Mesodermal cell (in vitro differentiated cells): ENCODE measurements around the gene BLMH.

Experiments used
- H3K27ac ChIP-seq: 2 replicates; pipeline ENCODE4 v1.7.0; 2013; ENCODE audit warnings: mild to moderate bottlenecking, low read depth, low read length, moderate library complexity; ENCODE audit not compliant: severe bottlenecking
- H3K36me3 ChIP-seq: 2 replicates; pipeline ENCODE4 v1.7.1; 2013; ENCODE audit warnings: mild to moderate bottlenecking, low read length, moderate library complexity; ENCODE audit not compliant: control insufficient read depth, insufficient read depth
- H3K4me1 ChIP-seq: one replicate; pipeline ENCODE4 v1.7.1; 2013; ENCODE audit warnings: mild to moderate bottlenecking, low read length; ENCODE audit not compliant: insufficient read depth, control insufficient read depth, poor library complexity, severe bottlenecking
- H3K4me3 ChIP-seq: 2 replicates; pipeline ENCODE4 v1.7.0; 2013; ENCODE audit warnings: low read length, control low read depth, mild to moderate bottlenecking; ENCODE audit not compliant: insufficient read depth, poor library complexity, severe bottlenecking; ENCODE audit errors: extremely low read depth
- H3K9me3 ChIP-seq: 2 replicates; pipeline ENCODE4 v1.7.1; 2013; ENCODE audit warnings: mild to moderate bottlenecking, low read length, moderate library complexity; ENCODE audit not compliant: control insufficient read depth
- WGBS, 2 experiments: methylation state at CpG; one replicate each; pipeline ENCODE4 v1.1.5; 2013; ENCODE audit warnings: missing lambda C conversion rate in 2 of 2; ENCODE audit not compliant: insufficient coverage in 2 of 2; 5-methylcytosine and 5-hydroxymethylcytosine counted together

BLMH gene

GRCh38 chr17:30229012-30229411 is 62.7 kb downstream of the BLMH start:
- Histone ChIP-seq H3K4me3 (no peak overlapping the region), H3K36me3 (no peaks in the 10 kb centered on the region), H3K27ac (no peak overlapping the region), H3K4me1 (peaks cover 6% of the 10 kb centered on the region), H3K9me3 (no peaks in the 10 kb centered on the region)
- 86 to 92% methylated on average over 4 to 6 of the region's 7 CpGs for WGBS, 2 experiments

DNA sequence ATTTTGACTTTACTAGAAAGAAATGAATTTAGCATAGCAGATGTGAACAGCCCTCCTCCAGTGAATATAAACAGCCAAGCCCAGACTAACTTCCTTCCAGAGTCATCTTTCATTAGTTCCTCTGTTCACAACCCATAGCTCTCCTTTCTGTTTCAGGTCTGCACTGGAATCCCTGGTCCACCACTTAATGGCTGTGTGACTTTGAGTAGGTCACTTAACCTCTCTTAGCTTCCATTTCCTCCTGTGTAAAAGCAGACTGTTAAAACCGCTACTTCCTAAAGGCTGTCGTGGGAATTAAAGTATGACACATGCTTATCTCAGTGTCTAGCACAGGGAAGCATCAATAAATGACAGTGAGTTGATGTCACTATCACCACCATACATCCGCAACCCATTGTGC is 63.7 kb downstream of the BLMH start:
- Histone ChIP-seq H3K9me3 (no peaks in the 10 kb centered on the region), H3K4me3 (no peak overlapping the region), H3K36me3 (no peaks in the 10 kb centered on the region), H3K4me1 (peaks cover 6% of the 10 kb centered on the region), H3K27ac (no peak overlapping the region)
- 90 to 100% methylated on average over 1 to 2 of the region's 3 CpGs for WGBS, 2 experiments

DNA sequence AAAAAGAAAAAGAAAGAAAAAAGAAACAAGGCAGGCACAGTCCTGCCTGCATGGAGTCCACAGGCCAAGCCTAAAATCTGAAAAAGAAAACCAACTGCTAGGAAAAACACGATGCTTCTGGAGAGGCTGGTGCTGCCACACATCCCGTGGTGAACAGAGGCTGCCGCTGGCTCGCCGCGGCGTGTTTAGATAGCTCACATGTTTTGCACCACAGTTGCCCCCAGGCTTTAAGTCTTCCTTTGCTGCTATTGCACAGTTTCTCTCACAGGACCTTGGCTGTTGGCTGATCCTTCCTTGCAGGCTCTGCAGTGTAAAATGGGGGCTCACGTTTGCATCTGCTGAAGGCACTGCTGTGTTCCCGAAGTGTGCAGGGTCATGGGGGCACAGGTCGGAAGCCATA is 64.9 kb downstream of the BLMH start:
- no peaks in the 10 kb centered on the region for H3K36me3 ChIP-seq
- no peak overlapping the region for H3K4me3 ChIP-seq
- no peak overlapping the region for H3K27ac ChIP-seq
- no peaks in the 10 kb centered on the region for H3K9me3 ChIP-seq
- H3K4me1 ChIP-seq: peaks cover 6% of the 10 kb centered on the region
- WGBS, 2 experiments: 96% methylated on average over 10 of the region's 10 CpGs

- 83 to 87% methylated on average over 14 to 15 of the region's 15 CpGs for WGBS, 2 experiments
- H3K9me3 ChIP-seq: no peaks in the 10 kb centered on the region
- H3K4me3 ChIP-seq: no peak overlapping the region
- H3K27ac ChIP-seq: no peak overlapping the region
- no peaks in the 10 kb centered on the region for H3K36me3 ChIP-seq
- peaks cover 6% of the 10 kb centered on the region for H3K4me1 ChIP-seq
Observed at GRCh38 chr17:30225919-30226553, 65.7 kb downstream of the BLMH start.

GRCh38 chr17:30225112-30225511 is 66.6 kb downstream of the BLMH start:
- Histone ChIP-seq H3K27ac (no peak overlapping the region), H3K36me3 (no peaks in the 10 kb centered on the region), H3K9me3 (no peaks in the 10 kb centered on the region), H3K4me3 (no peak overlapping the region), H3K4me1 (peaks cover 6% of the 10 kb centered on the region)
- WGBS, 2 experiments: 84 to 91% methylated on average over 3 of the region's 3 CpGs

GRCh38 chr17:30224419-30224960 is 67.3 kb downstream of the BLMH start:
- Histone ChIP-seq H3K9me3 (no peaks in the 10 kb centered on the region), H3K36me3 (no peaks in the 10 kb centered on the region), H3K27ac (no peak overlapping the region), H3K4me3 (no peak overlapping the region), H3K4me1 (peaks cover 6% of the 10 kb centered on the region)
- WGBS, 2 experiments: 79 to 82% methylated on average over 6 of the region's 8 CpGs

DNA sequence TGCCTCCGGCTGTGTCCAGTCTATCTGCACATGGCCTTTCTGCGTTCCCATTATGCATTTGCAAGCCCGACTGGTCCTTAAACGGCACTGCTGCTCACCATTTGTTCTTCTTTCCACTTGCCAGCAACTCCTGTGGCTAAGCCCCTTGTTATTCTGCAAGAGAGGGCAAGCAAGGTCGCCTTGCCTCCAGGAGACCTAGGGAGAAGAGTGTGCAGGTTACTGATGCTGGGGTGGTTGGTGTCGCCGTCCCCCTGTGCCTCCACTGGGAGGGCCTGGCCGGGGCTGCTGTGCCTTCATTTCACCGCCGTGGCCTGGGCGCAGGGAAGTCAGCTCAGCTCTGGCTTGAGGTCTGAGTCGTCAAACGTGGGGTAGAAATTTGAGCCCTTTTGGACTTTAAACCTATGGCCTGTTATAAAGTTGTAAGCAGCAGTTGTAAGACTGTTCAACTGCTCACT is 69.0 kb downstream of the BLMH start:
- 88 to 94% methylated on average over 12 to 13 of the region's 13 CpGs for WGBS, 2 experiments
- Histone ChIP-seq H3K36me3 (no peaks in the 10 kb centered on the region), H3K4me1 (peaks cover 6% of the 10 kb centered on the region), H3K4me3 (no peak overlapping the region), H3K27ac (no peak overlapping the region), H3K9me3 (no peaks in the 10 kb centered on the region)

DNA sequence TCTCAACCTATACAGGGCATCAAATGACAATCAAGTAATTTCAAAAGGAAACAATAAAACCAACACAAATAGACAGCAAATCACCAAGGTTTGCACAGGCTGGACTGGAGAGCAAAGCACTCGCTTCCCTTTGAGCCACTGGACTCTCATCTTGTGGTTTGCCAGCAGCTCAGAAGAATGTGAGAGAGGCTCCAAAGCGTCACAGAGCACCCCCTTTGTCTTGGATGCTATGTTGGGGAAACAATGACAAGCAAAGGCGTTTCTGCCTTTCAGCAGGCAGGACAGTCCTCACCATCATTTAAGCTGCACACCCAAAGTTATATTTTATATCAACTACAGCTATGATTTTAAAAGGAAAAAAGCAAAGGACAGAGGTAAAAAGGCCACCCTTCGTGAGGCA is 69.5 kb downstream of the BLMH start:
- Histone ChIP-seq H3K4me1 (peaks cover 6% of the 10 kb centered on the region), H3K4me3 (no peak overlapping the region), H3K36me3 (no peaks in the 10 kb centered on the region), H3K27ac (no peak overlapping the region), H3K9me3 (no peaks in the 10 kb centered on the region)
- WGBS, 2 experiments: 80 to 88% methylated on average over 2 to 3 of the region's 4 CpGs

DNA sequence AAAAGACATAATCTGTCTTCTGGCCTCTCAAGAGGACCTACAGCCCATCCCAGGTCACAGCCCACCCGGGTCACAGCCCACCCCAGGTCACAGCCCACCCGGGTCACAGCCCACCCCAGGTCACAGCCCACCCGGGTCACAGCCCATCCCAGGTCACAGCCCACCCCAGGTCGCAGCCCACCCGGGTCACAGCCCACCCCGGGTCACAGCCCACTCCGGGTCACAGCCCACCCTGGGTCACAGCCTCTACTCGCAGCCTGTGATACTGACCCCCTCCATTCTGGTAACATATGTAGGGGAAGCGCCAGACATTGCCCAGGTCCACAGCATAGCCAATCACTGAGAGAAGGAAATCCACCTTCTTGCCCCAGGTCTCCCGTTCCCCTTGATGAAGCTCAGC is 70.4 kb downstream of the BLMH start:
- 92% methylated on average over 2 to 4 of the region's 10 CpGs for WGBS, 2 experiments
- no peaks in the 10 kb centered on the region for H3K36me3 ChIP-seq

GRCh38 chr17:30220414-30220813 is 71.3 kb downstream of the BLMH start:
- H3K36me3 ChIP-seq: no peaks in the 10 kb centered on the region
- H3K4me1 ChIP-seq: peaks cover 6% of the 10 kb centered on the region
- 95 to 100% methylated on average over 3 to 4 of the region's 5 CpGs for WGBS, 2 experiments
- no peaks in the 10 kb centered on the region for H3K9me3 ChIP-seq
- H3K27ac ChIP-seq: no peak overlapping the region
- no peak overlapping the region for H3K4me3 ChIP-seq

More for the DNA sequence above, 70.4 kb downstream of the BLMH start:
- H3K4me1 ChIP-seq: peaks cover 6% of the 10 kb centered on the region
- no peak overlapping the region for H3K4me3 ChIP-seq
- no peak overlapping the region for H3K27ac ChIP-seq
- no peaks in the 10 kb centered on the region for H3K9me3 ChIP-seq

DNA sequence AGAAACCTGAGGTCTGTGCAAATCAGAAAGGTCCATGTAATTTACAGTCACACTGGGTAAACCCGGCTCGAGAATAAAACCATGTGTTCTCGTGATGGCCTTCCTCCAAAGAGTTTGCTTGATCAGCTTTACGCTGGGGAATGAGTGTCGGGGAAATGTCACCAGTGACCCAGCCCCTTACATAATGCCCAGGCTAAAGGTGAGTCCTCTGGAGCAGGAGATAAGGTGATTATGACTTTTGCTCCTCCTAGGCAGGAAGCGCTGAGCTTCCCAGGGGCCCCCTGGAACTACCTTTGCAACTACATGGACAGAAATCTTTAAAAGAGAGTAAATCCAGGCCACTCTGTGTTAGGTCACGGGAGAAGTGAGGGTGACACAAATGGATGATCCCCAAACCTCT is 71.9 kb downstream of the BLMH start:
- Histone ChIP-seq H3K4me1 (peaks cover 4% of the 10 kb centered on the region), H3K9me3 (no peaks in the 10 kb centered on the region), H3K4me3 (no peak overlapping the region), H3K36me3 (no peaks in the 10 kb centered on the region), H3K27ac (no peak overlapping the region)
- 79 to 83% methylated on average over 6 to 7 of the region's 7 CpGs for WGBS, 2 experiments
